H1 (cell line): ENCODE data around the gene TRIP11. TPM values are rescaled to one million over a fixed set of nuclear protein-coding genes. Genes with fewer than 3 reads are reported as not detected.

ENCODE experiments used
- ASH2L ChIP-seq: fragments of 200-600, 300-600 bp; sonication (generic); IDR thresholded peaks from one replicate; pipeline ENCODE4 v1.7.1; 2017; ENCODE audit warnings: low read length
- BCL11A ChIP-seq, 2 experiments: IDR thresholded peaks; one replicate each; pipeline ENCODE4 v1.6.1; 2011; ENCODE audit warnings: low read depth in 2 of 2, low read length in 2 of 2, mild to moderate bottlenecking in 2 of 2
- JUND ChIP-seq: IDR thresholded peaks from 2 replicates; pipeline ENCODE4 v1.6.1; 2011; ENCODE audit warnings: mild to moderate bottlenecking, improper control_type of control experiment, low read length
- PHF8 ChIP-seq: fragments of 200-600 bp; sonication (generic); conservative IDR thresholded peaks from 2 replicates; pipeline ENCODE4 v1.7.1; 2012; ENCODE audit warnings: low read depth, mild to moderate bottlenecking, inconsistent platforms, low read length, moderate library complexity
- RBBP5 ChIP-seq: IDR thresholded peaks from 2 replicates; pipeline ENCODE4 v1.7.1; 2012; ENCODE audit warnings: low read depth, mild to moderate bottlenecking, inconsistent platforms, low read length, moderate library complexity, borderline replicate concordance
- TAF7 ChIP-seq: optimal IDR thresholded peaks from 2 replicates; pipeline ENCODE3; 2011; ENCODE audit warnings: low read depth, mild to moderate bottlenecking, inconsistent platforms, low read length, moderate library complexity, borderline replicate concordance
- polyA plus RNA-seq, 7 experiments: library from polyadenylated mRNA; depleted of rRNA in 3 of 7; stranded (reverse) in 5 of 7; unstranded in 2 of 7; fragments of >200 nt in 5 of 7; fragments of 200-250 nt in 2 of 7; gene quantifications; 1 replicate in 5 of 7; 2 replicates in 1 of 7; 4 replicates in 1 of 7; pipeline versions ENCODE4 v1.2.1 to v1.2.3, GENCODE V29; 2011 to 2013; ENCODE audit warnings: missing spikeins in 2 of 7, mixed read lengths in 2 of 7
- total RNA-seq: library from RNA; stranded (reverse); fragmentation: NEBNext Ultra II Directional; extraction: Animal tissue kit (Norgen Biotek cat#: 25700); gene quantifications from 2 replicates; pipeline ENCODE4 v1.2.1, GENCODE V29; 2021

TRIP11 gene
- total and polyA plus RNA-seq, 2 of the 8 experiments (the other 6 are each of a cell fraction or from before 2014, with no cell fraction given), result 3.3 to 30.4 TPM

- TF ChIP-seq PHF8, result no peak
- no peak for TF ChIP-seq BCL11A (IDR thresholded peaks at IDR 0.05; ENCODE audit: low read depth in 2 of 2, low read length in 2 of 2)
- TF ChIP-seq JUND, result no peak
- TF ChIP-seq TAF7, result no peak
- TF ChIP-seq ASH2L, result no peak
- TF ChIP-seq RBBP5, result no peak
Observed at GRCh38 chr14:91918186-91918883, 121.5 kb downstream of the TRIP11 start (continued).

Other genes starting within 250 kb of the TRIP11 start
- 34.2 and 36.2 TPM in 2 replicates for gene TC2N, start 172.5 kb downstream of the TRIP11 start, total RNA-seq
- 5.9 and 9.7 TPM in 2 replicates for gene TC2N, start 172.5 kb downstream of the TRIP11 start, polyA plus RNA-seq (2011; rRNA removed)
- gene FBLN5, start 92.4 kb downstream of the TRIP11 start, total RNA-seq, result 3.5 and 4.2 TPM in 2 replicates
- 0.88 and 1.1 TPM in 2 replicates for gene FBLN5, start 92.4 kb downstream of the TRIP11 start, polyA plus RNA-seq (2011; rRNA removed)
- gene ATXN3, start 66.5 kb upstream of the TRIP11 start, total RNA-seq, result 31.7 and 37.2 TPM in 2 replicates
- gene ATXN3, start 66.5 kb upstream of the TRIP11 start, polyA plus RNA-seq (2011; rRNA removed), result 4.1 and 8.8 TPM in 2 replicates
- 124 and 127 TPM in 2 replicates for gene NDUFB1, start 81.6 kb upstream of the TRIP11 start, total RNA-seq
- gene NDUFB1, start 81.6 kb upstream of the TRIP11 start, polyA plus RNA-seq (2011; rRNA removed), result 190 and 271 TPM in 2 replicates
- 130 and 141 TPM in 2 replicates for gene CPSF2, start 81.9 kb upstream of the TRIP11 start, total RNA-seq
- 10.0 and 11.3 TPM in 2 replicates for gene CPSF2, start 81.9 kb upstream of the TRIP11 start, polyA plus RNA-seq (2011; rRNA removed)